Fibroblast of mammary gland (primary cell): ENCODE results near the gene ATG7.

ENCODE experiments used
- DNase-seq: peaks from one replicate; pipeline ENCODE4 v3.0.0-alpha.2; 2010; ENCODE audit warnings: low read depth
- H3K4me3 ChIP-seq: 2 replicates; pipeline ENCODE4 v1.5.1; 2011; ENCODE audit warnings: low read depth, mild to moderate bottlenecking, low read length, moderate library complexity; ENCODE audit not compliant: control insufficient read depth
- CTCF ChIP-seq: conservative IDR thresholded peaks from 2 replicates; pipeline ENCODE4 v1.5.1; 2011; ENCODE audit warnings: low read depth, low read length, inconsistent platforms; ENCODE audit not compliant: control insufficient read depth, insufficient read depth

ATG7 gene

GRCh38 chr3:11283139-11283475 is 10.9 kb downstream of the ATG7 start:
- no peak for DNase-seq

DNA sequence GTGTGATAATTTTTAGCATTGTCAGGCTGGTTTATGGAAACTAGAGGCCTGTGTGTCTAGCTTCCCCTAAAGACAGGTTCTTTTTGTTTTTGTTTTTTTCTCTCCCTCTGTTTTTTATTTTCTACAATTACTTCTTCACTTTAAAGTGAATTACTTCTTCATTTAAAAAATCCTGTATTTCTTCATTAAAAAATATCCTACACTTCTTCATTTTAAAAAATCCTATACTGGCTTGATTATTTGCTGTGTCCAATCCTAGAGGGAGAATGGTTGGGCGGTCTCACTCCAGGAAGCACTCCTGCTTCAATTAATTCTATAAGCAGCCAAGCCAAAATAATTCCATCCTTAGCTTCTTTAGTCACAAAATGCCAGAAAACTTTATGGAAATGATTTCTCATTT is 11.8 kb downstream of the ATG7 start:
- no peak overlapping the region for H3K4me3 ChIP-seq
- no peak for TF ChIP-seq CTCF
- no peak for DNase-seq

More at GRCh38 chr3:11283139-11283475, 10.9 kb downstream of the ATG7 start:
- H3K4me3 ChIP-seq, result no peak overlapping the region
- no peak for TF ChIP-seq CTCF

DNA sequence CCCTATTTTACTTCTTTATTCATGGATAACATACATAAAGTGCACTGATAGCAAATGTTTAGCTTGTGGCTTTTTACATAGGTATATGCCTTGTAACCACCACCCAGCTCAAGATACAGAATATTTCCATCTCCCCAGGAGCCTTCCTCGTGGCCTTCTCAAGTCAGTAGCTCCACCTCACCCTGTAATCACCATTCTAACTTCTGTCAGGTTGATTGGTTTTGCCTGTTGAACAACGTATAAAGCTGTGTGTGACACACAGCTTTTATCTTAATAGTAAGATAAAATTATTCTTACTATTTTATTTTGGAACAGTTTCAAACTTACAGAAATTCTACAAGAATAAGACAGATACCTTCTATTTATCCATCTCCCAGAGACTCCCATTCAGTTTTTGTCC is 13.3 kb downstream of the ATG7 start:
- no peak for DNase-seq
- no peak for TF ChIP-seq CTCF
- no peak overlapping the region for H3K4me3 ChIP-seq

- TF ChIP-seq CTCF, result no peak
- DNase-seq, result no peak
- H3K4me3 ChIP-seq, result no peak overlapping the region
Observed at GRCh38 chr3:11287404-11287803, 15.2 kb downstream of the ATG7 start.

DNA sequence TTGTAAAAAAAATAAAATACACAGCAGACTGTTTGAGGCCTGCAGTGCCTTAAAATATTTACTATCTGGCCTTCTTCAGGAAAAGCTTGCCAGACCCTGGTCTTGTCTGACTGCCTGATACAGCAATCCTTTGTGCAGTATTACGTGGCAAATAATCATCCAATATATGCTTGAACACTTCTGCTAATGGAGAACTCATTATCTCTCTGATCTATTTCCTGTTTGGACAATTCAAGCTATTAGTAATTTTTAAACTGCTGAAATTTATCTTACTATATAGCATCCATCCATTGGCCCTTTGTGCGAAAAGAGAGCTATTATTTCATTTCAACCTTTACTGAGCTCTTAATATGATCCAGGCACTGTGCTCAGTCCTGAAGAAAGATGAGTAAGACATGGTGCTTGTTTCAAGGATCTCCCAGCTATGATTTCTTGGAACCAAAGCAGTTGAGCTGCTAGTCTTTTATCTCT is 15.9 kb downstream of the ATG7 start:
- peak; percentile 66 for DNase-seq
- H3K4me3 ChIP-seq, result no peak overlapping the region
- TF ChIP-seq CTCF, result no peak

GRCh38 chr3:11288786-11289637 is 16.8 kb downstream of the ATG7 start:
- no peak overlapping the region for H3K4me3 ChIP-seq

More at GRCh38 chr3:11288786-11289637, 16.8 kb downstream of the ATG7 start:
- peak; percentile 95 for DNase-seq
- no peak for TF ChIP-seq CTCF
